ENCODE results near the gene MTERF4. TPM values are rescaled to one million over a fixed set of nuclear protein-coding genes. Genes with fewer than 3 reads are reported as not detected.

The MTERF4 gene
- total RNA-seq, 2 experiments from 2014 or later, result 33.2 to 36.6 TPM

GRCh38 chr2:241074901-241075540 is 27.1 kb downstream of the MTERF4 start:
- POLR2A ChIA-PET, result no interaction called here

DNA sequence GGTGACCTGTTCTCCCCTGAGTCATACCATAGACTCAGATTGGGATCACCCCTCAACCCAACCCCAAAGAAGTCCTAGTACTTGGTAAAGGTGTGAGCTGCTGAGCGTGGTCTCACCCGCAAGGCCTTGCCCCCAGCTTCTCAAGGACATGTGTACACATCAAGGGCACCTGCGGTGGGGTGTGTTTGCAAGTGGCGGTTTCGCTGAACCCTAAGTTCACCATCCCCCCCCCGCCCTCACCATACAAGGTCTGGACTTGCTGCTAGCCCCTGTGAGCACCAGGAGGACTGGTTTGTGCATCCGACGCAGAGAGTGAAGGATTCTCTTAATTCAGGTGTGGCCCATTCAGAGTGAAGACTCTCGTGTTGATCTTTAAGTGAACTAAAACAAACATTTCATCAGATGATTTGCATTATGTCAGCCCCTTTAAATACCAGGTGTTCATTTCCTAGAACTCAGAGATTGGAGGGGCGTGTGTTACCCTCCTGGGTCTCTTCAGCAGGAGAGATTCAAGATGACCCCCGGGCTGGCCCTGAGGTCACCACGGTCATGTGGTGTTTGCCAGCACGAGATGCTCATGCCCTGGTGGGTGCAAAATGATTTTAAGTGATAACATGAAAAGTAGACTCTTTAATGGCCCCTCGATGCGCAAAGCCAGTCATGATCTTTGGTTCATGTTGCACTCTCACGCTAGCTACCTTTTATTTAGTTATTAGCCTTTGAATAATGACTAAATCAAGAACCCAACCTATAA is 27.8 kb downstream of the MTERF4 start:
- POLR2A ChIA-PET, result interaction anchor here (0.6 kb wide), 2 partner anchors 184 to 601 kb away, joined by 3 to 4 read pairs; no protein-coding TSS in a partner anchor
- Mint-ChIP-seq H3K27me3 (no peaks in the 10 kb centered on the region), H3K27ac (no peak overlapping the region), H3K9me3 (no peaks in the 10 kb centered on the region), H3K36me3 (ENCODE audit: low read depth) (no peaks in the 10 kb centered on the region), H3K4me3 (no peak overlapping the region), H3K4me1 (ENCODE audit: low read depth) (peaks cover 2% of the 10 kb centered on the region)
- DNase-seq (no peak), ATAC-seq (no peak)
- intact Hi-C loops (cut with micrococcal nuclease), result loop anchor here (5.0 kb wide), 1 partner anchor 212 kb away; no protein-coding TSS in a partner anchor
- CTCF ChIA-PET, result no interaction called here
- TF ChIP-seq CTCF (IDR thresholded peaks at IDR 0.05), result no peak

More at GRCh38 chr2:241074901-241075540, 27.1 kb downstream of the MTERF4 start:
- ATAC-seq (no peak), DNase-seq (no peak)
- no peaks in the 10 kb centered on the region for H3K27me3 Mint-ChIP-seq
- H3K9me3 Mint-ChIP-seq, result no peaks in the 10 kb centered on the region
- no peaks in the 10 kb centered on the region for H3K36me3 Mint-ChIP-seq (ENCODE audit: low read depth)
- no peak overlapping the region for H3K27ac Mint-ChIP-seq
- H3K4me3 Mint-ChIP-seq, result no peak overlapping the region
- no peak for TF ChIP-seq CTCF (IDR thresholded peaks at IDR 0.05)
- CTCF ChIA-PET, result no interaction called here
- intact Hi-C loops (cut with micrococcal nuclease), result loop anchor here (5.0 kb wide), 1 partner anchor 213 kb away; no protein-coding TSS in a partner anchor
- H3K4me1 Mint-ChIP-seq (ENCODE audit: low read depth), result peaks cover 2% of the 10 kb centered on the region

- DNase-seq (no peak), ATAC-seq (no peak)
- Mint-ChIP-seq H3K4me1 (ENCODE audit: low read depth) (peaks cover 2% of the 10 kb centered on the region), H3K9me3 (no peaks in the 10 kb centered on the region), H3K4me3 (no peak overlapping the region), H3K36me3 (ENCODE audit: low read depth) (no peaks in the 10 kb centered on the region), H3K27ac (no peak overlapping the region), H3K27me3 (no peaks in the 10 kb centered on the region)
- intact Hi-C loops (cut with micrococcal nuclease), result loop anchor here (5.0 kb wide), 1 partner anchor 211 kb away; no protein-coding TSS in a partner anchor
- TF ChIP-seq CTCF (IDR thresholded peaks at IDR 0.05), result no peak
- CTCF ChIA-PET, result no interaction called here
- POLR2A ChIA-PET, result interaction anchor here (0.6 kb wide), 2 partner anchors 184 to 600 kb away, joined by 3 to 4 read pairs; no protein-coding TSS in a partner anchor
These were observed 28.7 kb downstream of the MTERF4 start for GRCh38 chr2:241073166-241074064.

DNA sequence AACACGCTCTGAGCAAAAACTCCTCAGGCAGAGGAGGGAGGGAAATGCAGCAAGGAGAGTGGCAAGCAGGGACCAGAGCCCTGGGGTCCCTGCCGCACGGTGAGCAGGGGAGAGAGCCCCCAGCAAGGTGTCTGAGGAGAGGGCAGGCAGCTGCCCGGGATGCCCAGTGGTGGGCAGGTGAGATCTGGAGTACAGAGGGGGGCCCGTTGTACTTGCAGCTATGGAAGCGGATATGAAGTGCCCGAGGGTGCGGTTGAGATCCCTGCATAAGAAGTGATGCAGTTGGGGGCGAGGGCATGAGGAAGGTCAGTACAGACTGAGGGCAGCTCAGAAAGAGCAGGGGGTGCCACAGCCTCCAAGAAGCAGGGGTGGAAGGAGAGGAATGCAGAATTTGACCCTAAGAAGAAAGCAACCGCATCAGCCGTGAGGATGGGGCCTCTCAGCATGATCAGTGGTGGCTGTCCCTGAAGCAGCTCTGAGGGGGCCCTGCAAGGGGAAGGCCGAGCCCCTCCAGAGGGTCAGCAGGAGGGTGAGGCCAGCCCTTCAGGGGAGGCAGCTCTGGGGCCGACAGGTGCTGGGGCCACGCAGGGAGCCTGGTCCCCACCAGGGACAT is 29.4 kb downstream of the MTERF4 start:
- TF ChIP-seq CTCF (IDR thresholded peaks at IDR 0.05), result no peak
- Mint-ChIP-seq H3K9me3 (no peaks in the 10 kb centered on the region), H3K27me3 (no peaks in the 10 kb centered on the region), H3K4me1 (ENCODE audit: low read depth) (no peaks in the 10 kb centered on the region), H3K4me3 (no peak overlapping the region), H3K27ac (no peak overlapping the region), H3K36me3 (ENCODE audit: low read depth) (no peaks in the 10 kb centered on the region)
- no peak for ATAC-seq
- intact Hi-C loops (cut with micrococcal nuclease), result loop anchor here (5.0 kb wide), 1 partner anchor 210 kb away; no protein-coding TSS in a partner anchor
- CTCF ChIA-PET, result no interaction called here
- no peak for DNase-seq
- POLR2A ChIA-PET, result interaction anchor here (0.9 kb wide), 1 partner anchor 78 kb away, joined by 3 read pairs; the partner anchor contains the start of gene PPP1R7

Data from activated CD8-positive, alpha-beta T cell treated with anti-CD3 and anti-CD28 coated beads for 36 hours (primary cell).